OCI-LY3 (cell line): ENCODE results near the gene DTX3L.

Experiments
- CTCF ChIP-seq: fragments of 200-600, 300-600 bp; sonication (generic); IDR thresholded peaks from 2 replicates; pipeline ENCODE4 v1.5.1; 2014; ENCODE audit warnings: antibody characterized with exemption, low read length, low read depth
- EZH2phosphoT487 ChIP-seq: fragments of 200-600 bp; shearing (Covaris generic); IDR thresholded peaks from 2 replicates; pipeline ENCODE4 v1.6.1; 2018; ENCODE audit warnings: antibody characterized with exemption, mixed run types, low read depth

GRCh38 chr3:122580470-122580869 is 16.3 kb downstream of the DTX3L start:
- TF ChIP-seq CTCF = no peak
- no peak for TF ChIP-seq EZH2phosphoT487
